Activated naive CD4-positive, alpha-beta T cell treated with anti-CD3 and anti-CD28 coated beads for 36 hours (primary cell): Measurements from ENCODE around the gene TENT5A. TPM values are rescaled to one million over a fixed set of nuclear protein-coding genes. Genes with fewer than 3 reads are reported as not detected.

ENCODE experiments used
- CTCF ChIA-PET: fragments of 350-600 bp; sonication (Branson Sonifier 250); formaldehyde crosslinking; loops from one replicate; lab custom pipeline; 2021; ENCODE audit warnings: antibody characterized with exemption; lab: Charles Lee
- DNase-seq: peaks from one replicate; pipeline ENCODE4 v3.0.0-alpha.2; 2020
- H3K27ac Mint-ChIP-seq: one replicate; pipeline ENCODE4 v1.8.0; 2021; ENCODE audit warnings: mild to moderate bottlenecking, mixed read lengths
- H3K27me3 Mint-ChIP-seq: one replicate; pipeline ENCODE4 v1.8.0; 2021; ENCODE audit warnings: low read depth, mixed read lengths
- H3K36me3 Mint-ChIP-seq: one replicate; pipeline ENCODE4 v1.8.0; 2021; ENCODE audit warnings: low read depth, mixed read lengths
- H3K4me1 Mint-ChIP-seq: one replicate; pipeline ENCODE4 v1.8.0; 2021; ENCODE audit warnings: low read depth, mixed read lengths
- H3K4me3 Mint-ChIP-seq: one replicate; pipeline ENCODE4 v1.8.0; 2021; ENCODE audit warnings: mild to moderate bottlenecking, moderate library complexity, mixed read lengths
- H3K9me3 Mint-ChIP-seq: one replicate; pipeline ENCODE4 v1.8.0; 2021; ENCODE audit warnings: mixed read lengths
- intact Hi-C: fragments of 100-400 bp; cut with micrococcal nuclease; formaldehyde crosslinking; loops from one replicate; pipeline ENCODE4 v1.15.1; 2023
- total RNA-seq, 2 experiments: library from RNA; stranded (reverse); gene quantifications; one replicate each; pipeline ENCODE4 v1.2.3, GENCODE V29; 2021

Gene TENT5A
- total RNA-seq, 2 experiments from 2014 or later: 0.72 to 1.0 TPM

- CTCF ChIA-PET: no interaction called here
These were observed 17.3 kb upstream of the TENT5A start for GRCh38 chr6:81769824-81770223.

DNA sequence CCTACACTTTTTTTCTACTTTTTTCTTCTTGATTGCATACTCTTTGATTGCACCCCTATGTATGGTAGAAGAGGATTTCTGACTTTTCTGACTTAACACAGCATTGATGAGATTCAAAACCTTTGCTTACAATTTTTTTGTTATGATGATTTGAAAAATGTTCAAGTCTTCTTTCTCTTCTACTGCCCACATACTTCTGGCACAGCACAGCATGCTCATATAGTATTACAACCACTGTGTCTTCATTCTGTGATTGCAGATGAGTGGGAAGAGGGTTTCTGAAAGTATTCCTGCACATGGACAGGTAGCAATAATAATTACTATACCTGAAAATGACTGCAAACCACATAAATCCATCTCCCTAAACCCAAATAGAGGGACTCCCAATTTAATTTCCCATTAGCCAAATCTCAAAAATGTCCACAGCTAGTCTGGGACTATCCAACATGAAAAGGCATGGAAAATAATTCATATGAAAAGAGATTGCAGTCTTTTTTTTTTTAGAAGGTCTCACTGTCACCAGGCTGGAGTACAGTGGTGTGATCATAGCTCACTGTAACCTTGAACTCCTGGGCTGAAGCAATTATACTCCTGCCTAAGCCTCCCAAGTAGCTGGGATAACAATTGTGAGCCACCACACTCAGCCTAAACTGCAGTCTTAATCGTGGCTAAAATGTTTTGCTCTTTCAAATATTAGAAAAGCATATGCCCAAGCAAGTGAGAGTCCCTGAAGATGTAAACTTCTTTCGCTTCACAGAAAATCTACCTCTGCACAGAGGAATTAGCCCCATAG is 15.9 kb upstream of the TENT5A start:
- Mint-ChIP-seq H3K4me3 (no peak overlapping the region), H3K27ac (no peak overlapping the region), H3K9me3 (no peaks in the 10 kb centered on the region), H3K4me1 (peaks cover 3% of the 10 kb centered on the region), H3K27me3 (peaks cover 16% of the 10 kb centered on the region), H3K36me3 (no peaks in the 10 kb centered on the region)
- CTCF ChIA-PET: interaction anchor here (0.7 to 1.5 kb wide), 3 partner anchors 9 to 23 kb away, joined by 3 read pairs; no protein-coding TSS in a partner anchor
- DNase-seq: no peak
- intact Hi-C loops: loop anchor here (5.0 kb wide), 1 partner anchor 274 kb away; no protein-coding TSS in a partner anchor

More at GRCh38 chr6:81769824-81770223, 17.3 kb upstream of the TENT5A start:
- Mint-ChIP-seq H3K27ac (no peak overlapping the region), H3K9me3 (no peaks in the 10 kb centered on the region), H3K4me1 (peaks cover 3% of the 10 kb centered on the region), H3K27me3 (peaks cover 15% of the 10 kb centered on the region), H3K4me3 (no peak overlapping the region), H3K36me3 (no peaks in the 10 kb centered on the region)
- intact Hi-C loops: loop anchor here (5.0 kb wide), 1 partner anchor 272 kb away; no protein-coding TSS in a partner anchor
- no peak for DNase-seq

DNA sequence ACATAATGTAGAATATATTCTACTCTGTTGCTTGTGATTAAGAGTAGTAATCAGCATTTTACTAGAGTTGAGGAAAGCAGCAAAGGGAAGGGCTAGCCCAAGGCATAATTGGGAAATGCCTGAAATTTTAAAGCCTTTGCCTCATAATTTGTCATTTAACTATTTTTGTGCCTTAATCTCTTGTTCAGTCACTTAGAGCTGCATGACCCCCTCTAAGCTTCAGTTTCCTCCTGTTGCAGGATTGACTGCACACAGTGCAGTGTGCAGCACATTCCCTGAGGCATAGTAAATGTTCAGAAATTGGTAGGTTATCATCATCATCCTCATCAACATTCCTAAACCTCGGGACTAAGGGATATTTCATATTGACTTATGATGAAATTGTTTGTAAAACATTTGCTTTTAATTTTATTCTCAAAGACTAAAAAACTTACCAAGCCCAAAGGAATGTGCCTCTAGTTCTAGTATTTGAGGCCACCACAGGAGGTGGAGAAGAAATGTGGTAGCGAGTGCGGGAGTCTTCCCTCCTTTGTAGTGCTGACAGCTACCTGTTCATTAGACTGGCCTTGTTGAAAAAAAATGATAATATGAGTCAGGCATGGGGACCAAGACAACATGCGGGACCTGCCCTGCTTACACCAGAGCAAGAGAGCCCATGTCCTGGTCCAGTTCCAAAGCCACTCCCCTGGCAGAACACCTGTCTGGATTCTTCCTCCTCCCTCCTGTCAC is 14.8 kb upstream of the TENT5A start:
- Mint-ChIP-seq H3K4me1 (no peaks in the 10 kb centered on the region), H3K4me3 (no peak overlapping the region), H3K36me3 (no peaks in the 10 kb centered on the region), H3K27ac (no peak overlapping the region), H3K9me3 (no peaks in the 10 kb centered on the region), H3K27me3 (peaks cover 14% of the 10 kb centered on the region)
- DNase-seq: no peak
- intact Hi-C loops: loop anchor here (5.0 kb wide), 1 partner anchor 275 kb away; no protein-coding TSS in a partner anchor
- CTCF ChIA-PET: no interaction called here

- H3K9me3 Mint-ChIP-seq: no peaks in the 10 kb centered on the region
- intact Hi-C loops: loop anchor here (5.0 kb wide), 1 partner anchor 276 kb away; no protein-coding TSS in a partner anchor
- CTCF ChIA-PET: no interaction called here
- no peak overlapping the region for H3K27ac Mint-ChIP-seq
- no peaks in the 10 kb centered on the region for H3K4me1 Mint-ChIP-seq
- DNase-seq: no peak
- no peak overlapping the region for H3K4me3 Mint-ChIP-seq
- H3K36me3 Mint-ChIP-seq: no peaks in the 10 kb centered on the region
- peaks cover 14% of the 10 kb centered on the region for H3K27me3 Mint-ChIP-seq
These were observed 14.1 kb upstream of the TENT5A start for GRCh38 chr6:81766482-81767069.

- no peaks in the 10 kb centered on the region for H3K36me3 Mint-ChIP-seq
- intact Hi-C loops: no loop called here
- no peaks in the 10 kb centered on the region for H3K4me1 Mint-ChIP-seq
- H3K4me3 Mint-ChIP-seq: no peak overlapping the region
- no peak overlapping the region for H3K27ac Mint-ChIP-seq
- DNase-seq: no peak
- H3K27me3 Mint-ChIP-seq: peaks cover 10% of the 10 kb centered on the region
- H3K9me3 Mint-ChIP-seq: no peaks in the 10 kb centered on the region
- CTCF ChIA-PET: no interaction called here
These were observed 12.1 kb upstream of the TENT5A start for GRCh38 chr6:81764531-81764930.

- Mint-ChIP-seq H3K27ac (no peak overlapping the region), H3K27me3 (peaks cover 10% of the 10 kb centered on the region), H3K4me1 (no peaks in the 10 kb centered on the region), H3K9me3 (no peaks in the 10 kb centered on the region), H3K4me3 (no peak overlapping the region), H3K36me3 (no peaks in the 10 kb centered on the region)
- DNase-seq: no peak
- CTCF ChIA-PET: no interaction called here
- intact Hi-C loops: no loop called here
These were observed 11.5 kb upstream of the TENT5A start for GRCh38 chr6:81763968-81764367.

DNA sequence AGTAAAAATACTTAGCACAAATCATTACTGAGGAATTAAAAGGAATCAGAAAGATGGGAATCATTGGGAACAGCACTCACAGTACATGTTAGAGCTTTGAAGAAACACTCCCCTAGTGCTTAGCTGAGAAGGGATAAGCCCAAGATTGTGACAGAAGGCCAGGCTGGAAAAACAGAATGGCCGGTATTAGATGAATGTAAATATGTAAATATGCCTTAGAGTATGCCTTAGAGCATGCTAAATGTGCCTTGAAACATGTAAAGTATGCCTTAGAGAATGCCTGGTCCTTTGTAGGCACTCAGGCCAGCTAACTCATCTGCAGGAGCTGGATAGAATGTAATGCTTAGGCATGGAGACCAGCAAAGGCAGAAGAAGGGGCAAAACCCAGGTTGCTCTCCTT is 10.6 kb upstream of the TENT5A start:
- no peaks in the 10 kb centered on the region for H3K9me3 Mint-ChIP-seq
- intact Hi-C loops: no loop called here
- H3K27me3 Mint-ChIP-seq: peaks cover 10% of the 10 kb centered on the region
- no peaks in the 10 kb centered on the region for H3K36me3 Mint-ChIP-seq
- CTCF ChIA-PET: no interaction called here
- no peaks in the 10 kb centered on the region for H3K4me1 Mint-ChIP-seq
- DNase-seq: no peak
- H3K27ac Mint-ChIP-seq: no peak overlapping the region
- no peak overlapping the region for H3K4me3 Mint-ChIP-seq

DNA sequence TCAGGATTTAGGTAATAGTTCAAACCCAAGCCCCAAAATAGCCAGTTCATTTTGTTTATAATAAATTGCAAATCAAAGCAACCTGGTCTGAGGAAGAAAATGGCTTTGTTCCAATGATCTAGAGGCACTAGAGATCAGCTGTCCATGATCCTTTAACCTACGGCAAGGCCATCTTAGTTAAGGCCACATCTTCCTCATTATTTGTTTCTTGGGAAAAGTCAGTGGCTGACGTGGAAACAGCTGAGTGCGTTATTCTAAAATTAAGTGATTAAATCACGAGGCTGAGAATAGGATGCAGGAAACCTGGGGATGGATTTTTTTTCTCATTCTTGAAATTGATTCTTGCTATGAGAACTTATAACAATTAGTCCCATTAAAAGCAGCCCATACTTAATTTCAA is 10.1 kb upstream of the TENT5A start:
- peaks cover 10% of the 10 kb centered on the region for H3K27me3 Mint-ChIP-seq
- no peak overlapping the region for H3K4me3 Mint-ChIP-seq
- no peaks in the 10 kb centered on the region for H3K4me1 Mint-ChIP-seq
- intact Hi-C loops: no loop called here
- no peaks in the 10 kb centered on the region for H3K9me3 Mint-ChIP-seq
- no peaks in the 10 kb centered on the region for H3K36me3 Mint-ChIP-seq
- CTCF ChIA-PET: no interaction called here
- H3K27ac Mint-ChIP-seq: no peak overlapping the region
- DNase-seq: no peak

DNA sequence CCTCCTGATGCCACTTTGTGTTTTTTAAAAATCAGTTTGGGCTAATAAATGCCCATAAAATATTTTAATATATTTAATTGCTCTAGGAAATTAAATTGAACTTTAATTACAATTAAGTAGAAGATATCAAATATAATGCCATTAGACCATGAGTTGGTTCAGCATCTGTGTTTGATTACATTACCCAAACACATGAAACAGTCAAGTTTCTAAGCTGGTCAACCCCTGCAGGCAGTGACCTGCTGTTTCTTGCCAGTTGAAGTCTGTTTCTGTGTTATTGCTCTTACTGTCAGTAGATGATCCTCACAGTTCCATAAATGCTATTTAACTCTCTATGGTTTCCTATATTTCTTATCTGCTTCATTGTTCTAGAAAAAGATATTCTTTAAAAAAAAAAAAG is 9.7 kb upstream of the TENT5A start:
- intact Hi-C loops: no loop called here
- H3K36me3 Mint-ChIP-seq: no peaks in the 10 kb centered on the region
- peaks cover 11% of the 10 kb centered on the region for H3K27me3 Mint-ChIP-seq
- H3K4me3 Mint-ChIP-seq: no peak overlapping the region
- no peaks in the 10 kb centered on the region for H3K4me1 Mint-ChIP-seq
- no peaks in the 10 kb centered on the region for H3K9me3 Mint-ChIP-seq
- no peak for DNase-seq
- CTCF ChIA-PET: no interaction called here
- H3K27ac Mint-ChIP-seq: no peak overlapping the region

DNA sequence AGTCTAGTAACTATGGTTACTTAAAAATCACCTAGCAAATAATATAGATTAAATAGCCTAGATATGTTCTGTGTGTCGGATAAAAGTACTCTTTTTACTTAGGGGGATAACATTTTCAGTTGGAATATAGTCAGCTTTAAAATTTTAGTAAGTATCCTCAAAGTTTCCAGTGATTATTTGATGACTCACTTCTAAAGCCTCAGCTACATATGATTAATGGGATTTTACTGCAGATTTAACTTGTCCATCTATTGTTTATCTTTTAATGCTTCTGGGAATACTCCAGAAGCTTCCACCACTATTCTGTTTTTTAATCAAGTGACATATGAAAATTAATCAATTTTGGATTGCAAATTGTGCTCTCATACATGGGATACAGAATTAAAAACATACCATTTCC is 8.7 kb upstream of the TENT5A start:
- H3K9me3 Mint-ChIP-seq: no peaks in the 10 kb centered on the region
- no peak overlapping the region for H3K27ac Mint-ChIP-seq
- CTCF ChIA-PET: no interaction called here
- no peak for DNase-seq
- H3K36me3 Mint-ChIP-seq: no peaks in the 10 kb centered on the region
- no peaks in the 10 kb centered on the region for H3K4me1 Mint-ChIP-seq
- H3K4me3 Mint-ChIP-seq: no peak overlapping the region
- H3K27me3 Mint-ChIP-seq: peaks cover 11% of the 10 kb centered on the region
- intact Hi-C loops: no loop called here

- CTCF ChIA-PET: no interaction called here
- no peak overlapping the region for H3K4me3 Mint-ChIP-seq
These were observed 7.3 kb upstream of the TENT5A start for GRCh38 chr6:81759782-81760181.

GRCh38 chr6:81758221-81758620 is 5.7 kb upstream of the TENT5A start:
- Mint-ChIP-seq H3K27me3 (peaks cover 6% of the 10 kb centered on the region), H3K27ac (no peak overlapping the region), H3K4me3 (no peak overlapping the region), H3K36me3 (no peaks in the 10 kb centered on the region), H3K9me3 (no peaks in the 10 kb centered on the region), H3K4me1 (no peaks in the 10 kb centered on the region)
- no peak for DNase-seq
- CTCF ChIA-PET: interaction anchor here (1.0 kb wide), 1 partner anchor 402 kb away, joined by 4 read pairs; no protein-coding TSS in a partner anchor
- intact Hi-C loops: loop anchor here (10.0 kb wide), 1 partner anchor 1213 kb away; no protein-coding TSS in a partner anchor

More at GRCh38 chr6:81759782-81760181, 7.3 kb upstream of the TENT5A start:
- Mint-ChIP-seq H3K4me1 (no peaks in the 10 kb centered on the region), H3K9me3 (no peaks in the 10 kb centered on the region), H3K27ac (no peak overlapping the region), H3K36me3 (no peaks in the 10 kb centered on the region), H3K27me3 (peaks cover 3% of the 10 kb centered on the region)
- intact Hi-C loops: loop anchor here (10.0 kb wide), 1 partner anchor 1215 kb away; no protein-coding TSS in a partner anchor
- no peak for DNase-seq
